ENCODE results near the gene CENPC. TPM values are rescaled to one million over a fixed set of nuclear protein-coding genes. Genes with fewer than 3 reads are reported as not detected.

CENPC gene
- total RNA-seq, 2 donors from 2014 or later, result 26.4 to 33.2 TPM

GRCh38 chr4:67466751-67467150, 78.6 kb downstream of the CENPC start:
- Histone ChIP-seq H3K27me3 (replicated peaks; ENCODE audit: insufficient read depth) (no peaks in the 10 kb centered on the region), H3K27ac (no peak overlapping the region), H3K9me3 (no peaks in the 10 kb centered on the region), H3K36me3 (no peaks in the 10 kb centered on the region), H3K4me1 (replicated peaks) (no peaks in the 10 kb centered on the region), H3K4me3 (no peak overlapping the region)
- 93% methylated on average over 3 of the region's 3 CpGs for WGBS
- TF ChIP-seq POLR2AphosphoS5 (IDR thresholded peaks at IDR 0.05) (no peak), CTCF (IDR thresholded peaks at IDR 0.05) (no peak), POLR2A (IDR thresholded peaks at IDR 0.05) (no peak)
- no peak for DNase-seq (ENCODE audit: low spot score)
- intact Hi-C loops (cut with DNase I), result no loop called here

GRCh38 chr4:67465763-67466052, 79.6 kb downstream of the CENPC start:
- TF ChIP-seq POLR2A (IDR thresholded peaks at IDR 0.05), result no peak
- no peak for TF ChIP-seq CTCF (IDR thresholded peaks at IDR 0.05)
- no peak for TF ChIP-seq POLR2AphosphoS5 (IDR thresholded peaks at IDR 0.05)
- intact Hi-C loops (cut with DNase I), result no loop called here
- H3K36me3 ChIP-seq, result no peaks in the 10 kb centered on the region
- H3K9me3 ChIP-seq, result no peaks in the 10 kb centered on the region
- H3K27ac ChIP-seq, result no peak overlapping the region
- H3K27me3 ChIP-seq (replicated peaks; ENCODE audit: insufficient read depth), result no peaks in the 10 kb centered on the region
- DNase-seq (ENCODE audit: low spot score), result no peak
- 71% methylated on average over 4 of the region's 4 CpGs for WGBS
- no peak overlapping the region for H3K4me3 ChIP-seq
- H3K4me1 ChIP-seq (replicated peaks), result no peaks in the 10 kb centered on the region

- Histone ChIP-seq H3K9me3 (no peaks in the 10 kb centered on the region), H3K27me3 (replicated peaks; ENCODE audit: insufficient read depth) (no peaks in the 10 kb centered on the region), H3K4me3 (no peak overlapping the region), H3K4me1 (replicated peaks) (no peaks in the 10 kb centered on the region), H3K27ac (no peak overlapping the region), H3K36me3 (no peaks in the 10 kb centered on the region)
- intact Hi-C loops (cut with DNase I), result no loop called here
- no peak for TF ChIP-seq POLR2A (IDR thresholded peaks at IDR 0.05)
- no peak for TF ChIP-seq CTCF (IDR thresholded peaks at IDR 0.05)
- no peak for TF ChIP-seq POLR2AphosphoS5 (IDR thresholded peaks at IDR 0.05)
- WGBS, result 85% methylated on average over 7 of the region's 7 CpGs
- DNase-seq (ENCODE audit: low spot score), result no peak
These were observed 80.1 kb downstream of the CENPC start for GRCh38 chr4:67465032-67465762.

- Histone ChIP-seq H3K9me3 (no peaks in the 10 kb centered on the region), H3K4me3 (no peak overlapping the region), H3K4me1 (replicated peaks) (no peaks in the 10 kb centered on the region), H3K36me3 (no peaks in the 10 kb centered on the region), H3K27ac (no peak overlapping the region), H3K27me3 (replicated peaks; ENCODE audit: insufficient read depth) (no peaks in the 10 kb centered on the region)
- TF ChIP-seq POLR2A (IDR thresholded peaks at IDR 0.05) (no peak), CTCF (IDR thresholded peaks at IDR 0.05) (no peak), POLR2AphosphoS5 (IDR thresholded peaks at IDR 0.05) (no peak)
- intact Hi-C loops (cut with DNase I), result no loop called here
- no peak for DNase-seq (ENCODE audit: low spot score)
- WGBS, result 92% methylated on average over 2 of the region's 2 CpGs
These were observed 84.7 kb downstream of the CENPC start for GRCh38 chr4:67460574-67460973.

DNA sequence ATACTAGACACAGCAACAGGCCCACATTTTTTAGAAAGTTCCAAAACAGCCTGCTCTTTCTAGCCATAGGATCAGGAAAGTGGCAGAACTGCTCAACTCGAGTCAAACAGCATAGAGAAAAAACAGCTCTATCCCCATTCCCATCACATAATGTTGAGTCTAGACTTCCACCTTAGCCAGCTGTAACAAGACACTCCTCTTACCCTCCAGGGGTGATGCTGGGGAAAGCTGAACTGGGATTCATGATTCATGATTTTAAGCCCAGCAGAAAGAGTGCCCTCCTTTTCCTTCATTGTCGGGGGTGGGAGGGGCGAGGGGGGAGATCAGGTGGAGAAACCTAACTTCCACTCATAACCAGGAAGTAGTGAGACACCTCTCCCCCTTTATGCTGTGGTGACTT, 86.1 kb downstream of the CENPC start:
- Histone ChIP-seq H3K4me1 (replicated peaks) (no peaks in the 10 kb centered on the region), H3K27me3 (replicated peaks; ENCODE audit: insufficient read depth) (no peaks in the 10 kb centered on the region), H3K9me3 (no peaks in the 10 kb centered on the region), H3K36me3 (no peaks in the 10 kb centered on the region), H3K27ac (no peak overlapping the region), H3K4me3 (no peak overlapping the region)
- intact Hi-C loops (cut with DNase I), result no loop called here
- DNase-seq (ENCODE audit: low spot score), result no peak
- TF ChIP-seq POLR2A (IDR thresholded peaks at IDR 0.05), result no peak
- WGBS, result 82% methylated on average over 3 of the region's 3 CpGs
